ENCODE results near the gene ZSCAN9. TPM values are rescaled to one million over a fixed set of nuclear protein-coding genes. Genes with fewer than 3 reads are reported as not detected.

The ZSCAN9 gene
- total RNA-seq, 2 donors from 2014 or later = 9.2 to 10.4 TPM

GRCh38 chr6:28218312-28219248 lies 6.5 kb upstream of the ZSCAN9 start:
- DNase-seq (ENCODE audit: low spot score) = peak; percentile 91
- intact Hi-C loops (cut with DNase I) = no loop called here

- intact Hi-C loops (cut with DNase I) = no loop called here
- DNase-seq (ENCODE audit: low spot score) = no peak
These were observed 4.6 kb upstream of the ZSCAN9 start for GRCh38 chr6:28220257-28221133.

GRCh38 chr6:28224131-28225055 lies 682 bp upstream of the ZSCAN9 start:
- no peak for DNase-seq (ENCODE audit: low spot score)
- intact Hi-C loops (cut with DNase I) = loop anchor here in 1 of 2 donors (5.0 kb wide), 1 partner anchor 87 kb away; no protein-coding TSS in a partner anchor

GRCh38 chr6:28226460-28226859 lies 1.4 kb downstream of the ZSCAN9 start:
- intact Hi-C loops (cut with DNase I) = loop anchor here in 1 of 2 donors (5.0 kb wide), 1 partner anchor 89 kb away; no protein-coding TSS in a partner anchor

GRCh38 chr6:28232785-28233184 lies 7.7 kb downstream of the ZSCAN9 start:
- no peak for DNase-seq (ENCODE audit: low spot score)
- intact Hi-C loops (cut with DNase I) = no loop called here

More at GRCh38 chr6:28226460-28226859, 1.4 kb downstream of the ZSCAN9 start:
- DNase-seq (ENCODE audit: low spot score) = no peak

GRCh38 chr6:28235912-28236452 lies 10.9 kb downstream of the ZSCAN9 start:
- intact Hi-C loops (cut with DNase I) = no loop called here
- no peak for DNase-seq (ENCODE audit: low spot score)

GRCh38 chr6:28239636-28240035 lies 14.6 kb downstream of the ZSCAN9 start:
- intact Hi-C loops (cut with DNase I) = no loop called here
- DNase-seq (ENCODE audit: low spot score) = no peak

- intact Hi-C loops (cut with DNase I) = no loop called here
These were observed 15.4 kb downstream of the ZSCAN9 start for GRCh38 chr6:28240471-28240870.

GRCh38 chr6:28243946-28244345 lies 18.9 kb downstream of the ZSCAN9 start:
- intact Hi-C loops (cut with DNase I) = no loop called here
- DNase-seq (ENCODE audit: low spot score) = no peak

More at GRCh38 chr6:28240471-28240870, 15.4 kb downstream of the ZSCAN9 start:
- DNase-seq (ENCODE audit: low spot score) = no peak

GRCh38 chr6:28245206-28245941 lies 20.3 kb downstream of the ZSCAN9 start:
- no peak for DNase-seq (ENCODE audit: low spot score)
- intact Hi-C loops (cut with DNase I) = no loop called here

- intact Hi-C loops (cut with DNase I) = no loop called here
- no peak for DNase-seq (ENCODE audit: low spot score)
These were observed 23.8 kb downstream of the ZSCAN9 start for GRCh38 chr6:28248916-28249315.

GRCh38 chr6:28250747-28251146 lies 25.7 kb downstream of the ZSCAN9 start:
- DNase-seq (ENCODE audit: low spot score) = no peak
- intact Hi-C loops (cut with DNase I) = no loop called here

GRCh38 chr6:28251661-28252008 lies 26.6 kb downstream of the ZSCAN9 start:
- DNase-seq (ENCODE audit: low spot score) = peak; percentile 81
- intact Hi-C loops (cut with DNase I) = no loop called here

GRCh38 chr6:28252009-28252975 lies 27.2 kb downstream of the ZSCAN9 start, which contains the start of gene ZKSCAN4:
Gene ZKSCAN4 (minus strand): TSS chr6:28252269. CDS start chr6:28251980, 289 bp downstream.
- peak; percentile 87 for DNase-seq (ENCODE audit: low spot score)
- intact Hi-C loops (cut with DNase I) = no loop called here

- intact Hi-C loops (cut with DNase I) = no loop called here
- no peak for DNase-seq (ENCODE audit: low spot score)
These were observed 29.0 kb downstream of the ZSCAN9 start for GRCh38 chr6:28254121-28254519.

GRCh38 chr6:28257042-28257441 lies 32.0 kb downstream of the ZSCAN9 start:
- no peak for DNase-seq (ENCODE audit: low spot score)
- intact Hi-C loops (cut with DNase I) = no loop called here
